IMR-90 (cell line): ENCODE results near the gene DENND5A. TPM values are rescaled to one million over a fixed set of nuclear protein-coding genes. Genes with fewer than 3 reads are reported as not detected.

ENCODE experiments used
- ATAC-seq: fragments of 200-7000 bp; cut with Tn5 transposase; 2 replicates; pipeline ENCODE4 v1.9.1; 2020; ENCODE audit warnings: low read depth, mild to moderate bottlenecking, moderate library complexity
- BruUV-seq: library from RNA; stranded (reverse); fragments of 400-500 nt; replicated peaks from 2 replicates; lab custom pipeline; 2021; lab: Mats Ljungman, UMichigan
- CTCF ChIA-PET: fragments of 300-600 bp; formaldehyde crosslinking; extraction: SDS; loops from one replicate; lab custom pipeline; 2021; ENCODE audit warnings: antibody characterized with exemption; lab: Yijun Ruan, JAX
- POLR2A ChIA-PET: fragments of 300-600 bp; sonication (Branson Sonifier 250); formaldehyde crosslinking; loops from one replicate; lab custom pipeline; 2022; ENCODE audit warnings: antibody characterized with exemption; ENCODE audit not compliant: unreplicated experiment; lab: Charles Lee
- DNase-seq: peaks from one replicate; pipeline ENCODE4 v3.0.0; 2013
- H2AFZ ChIP-seq: replicated peaks from 2 replicates; pipeline ENCODE3; 2013; ENCODE audit warnings: low read length, mild to moderate bottlenecking; ENCODE audit not compliant: poor library complexity
- H2AK5ac ChIP-seq: 2 replicates; pipeline ENCODE4 v1.6.1; 2013; ENCODE audit warnings: low read depth, low read length, inconsistent platforms
- H2AK9ac ChIP-seq: replicated peaks from 2 replicates; pipeline ENCODE3; 2013; ENCODE audit warnings: mild to moderate bottlenecking, low read depth, low read length, moderate library complexity; ENCODE audit not compliant: poor library complexity
- H2BK120ac ChIP-seq: 2 replicates; pipeline ENCODE4 v1.6.1; 2013; ENCODE audit warnings: low read depth, low read length, inconsistent platforms
- H2BK15ac ChIP-seq: 3 replicates; pipeline ENCODE4 v1.6.1; 2013; ENCODE audit warnings: low read depth, low read length, inconsistent platforms
- H2BK20ac ChIP-seq: 2 replicates; pipeline ENCODE4 v1.6.1; 2013; ENCODE audit warnings: low read depth, mild to moderate bottlenecking, inconsistent platforms, low read length, moderate library complexity
- H2BK5ac ChIP-seq: 2 replicates; pipeline ENCODE4 v1.6.1; 2013; ENCODE audit warnings: mild to moderate bottlenecking, low read depth, low read length, inconsistent platforms; ENCODE audit not compliant: poor library complexity, severe bottlenecking
- H3K14ac ChIP-seq: replicated peaks from 2 replicates; pipeline ENCODE4 v1.6.1; 2013; ENCODE audit warnings: low read depth, low read length, inconsistent platforms
- H3K18ac ChIP-seq: 2 replicates; pipeline ENCODE4 v1.6.1; 2013; ENCODE audit warnings: low read depth, low read length, control low read depth
- H3K23ac ChIP-seq: 2 replicates; pipeline ENCODE4 v1.6.1; 2013; ENCODE audit warnings: low read depth, low read length, inconsistent platforms
- H3K27ac ChIP-seq: 2 replicates; pipeline ENCODE4 v1.5.1; 2013; ENCODE audit warnings: mild to moderate bottlenecking, control low read depth, low read length; ENCODE audit not compliant: insufficient read depth
- H3K27me3 ChIP-seq: 2 replicates; pipeline ENCODE4 v1.6.1; 2013; ENCODE audit warnings: low read length; ENCODE audit not compliant: control insufficient read depth, insufficient read depth
- H3K36me3 ChIP-seq: 2 replicates; pipeline ENCODE4 v1.6.1; 2013; ENCODE audit warnings: low read length, mixed read lengths; ENCODE audit not compliant: control insufficient read depth, insufficient read depth
- H3K4ac ChIP-seq: 2 replicates; pipeline ENCODE4 v1.6.1; 2013; ENCODE audit warnings: low read depth, low read length, inconsistent platforms
- H3K4me1 ChIP-seq: 2 replicates; pipeline ENCODE4 v1.6.1; 2013; ENCODE audit warnings: low read length, mixed read lengths; ENCODE audit not compliant: control insufficient read depth, insufficient read depth
- H3K4me2 ChIP-seq: 2 replicates; pipeline ENCODE4 v1.6.1; 2013; ENCODE audit warnings: low read depth, mild to moderate bottlenecking, control low read depth, low read length, moderate library complexity
- H3K4me3 ChIP-seq: 2 replicates; pipeline ENCODE4 v1.5.1; 2013; ENCODE audit warnings: low read depth, mild to moderate bottlenecking, control low read depth, low read length, moderate library complexity; ENCODE audit not compliant: insufficient read depth
- H3K56ac ChIP-seq: 2 replicates; pipeline ENCODE4 v1.6.1; 2013; ENCODE audit warnings: low read length, inconsistent platforms; ENCODE audit not compliant: insufficient read depth; ENCODE audit errors: extremely low read depth
- H3K79me1 ChIP-seq, 2 experiments: 2 replicates each; pipeline ENCODE4 v1.6.1; 2013; ENCODE audit warnings: low read length in 2 of 2, inconsistent platforms in 1 of 2, low read depth in 1 of 2
- H3K9ac ChIP-seq: 2 replicates; pipeline ENCODE4 v1.6.1; 2013; ENCODE audit warnings: low read depth, low read length, control low read depth
- H3K9me1 ChIP-seq: 2 replicates; pipeline ENCODE4 v1.6.1; 2013; ENCODE audit warnings: low read length, inconsistent platforms; ENCODE audit not compliant: insufficient read depth
- H3K9me3 ChIP-seq: 2 replicates; pipeline ENCODE4 v1.6.1; 2013; ENCODE audit warnings: low read length; ENCODE audit not compliant: control insufficient read depth, insufficient read depth
- H4K20me1 ChIP-seq: 2 replicates; pipeline ENCODE4 v1.6.1; 2013; ENCODE audit warnings: low read length, inconsistent platforms; ENCODE audit not compliant: insufficient read depth
- H4K5ac ChIP-seq: 2 replicates; pipeline ENCODE4 v1.6.1; 2013; ENCODE audit warnings: mild to moderate bottlenecking, low read depth, low read length, control low read depth
- H4K8ac ChIP-seq, 2 experiments: 2 replicates each; pipeline ENCODE4 v1.6.1; 2013; ENCODE audit warnings: low read depth in 2 of 2, low read length in 2 of 2, control low read depth in 1 of 2, inconsistent platforms in 1 of 2
- H4K91ac ChIP-seq: 2 replicates; pipeline ENCODE4 v1.6.1; 2013; ENCODE audit warnings: low read depth, low read length, inconsistent platforms; ENCODE audit not compliant: insufficient read depth
- CEBPB ChIP-seq: IDR thresholded peaks from 2 replicates; pipeline ENCODE4 v1.6.1; 2012; ENCODE audit warnings: low read depth, low read length, improper control_type of control experiment
- WGBS, 2 experiments: methylation state at CpG; one replicate each; pipeline versions ENCODE4 v1.1.5 to v1.1.7; 2013; ENCODE audit warnings: missing lambda C conversion rate in 2 of 2; ENCODE audit not compliant: insufficient read length in 1 of 2; ENCODE audit errors: extremely low coverage in 2 of 2; 5-methylcytosine and 5-hydroxymethylcytosine counted together
- dilution Hi-C: fragments of 300-500 bp; cut with HindIII; formaldehyde crosslinking; loops from one replicate; pipeline ENCODE4 v1.14.3; 2018; ENCODE audit warnings: low sequenced_read_pairs; ENCODE audit not compliant: unreplicated experiment
- in situ Hi-C: fragments of 300-500 bp; cut with MboI; formaldehyde crosslinking; loops from 3 replicates; pipeline ENCODE4 v1.14.3; 2019; ENCODE audit warnings: low sequenced_read_pairs, inconsistent platforms, mixed read lengths
- intact Hi-C: fragments of 100-400 bp; cut with micrococcal nuclease; formaldehyde crosslinking; loops from 2 replicates; pipeline ENCODE4 v1.10.0; 2022
- polyA plus RNA-seq, 3 experiments: library from polyadenylated mRNA; depleted of rRNA; stranded (reverse); fragments of >200 nt; gene quantifications; 2 replicates each; pipeline ENCODE4 v1.2.3, GENCODE V29; 2012; ENCODE audit warnings: low replicate concordance in 1 of 3
- total RNA-seq: library from RNA; depleted of rRNA; stranded (reverse); fragments of >200 nt; gene quantifications from 2 replicates; pipeline ENCODE4 v1.2.3, GENCODE V29; 2012
- TF ChIP-seq, protein P1 (sequence below): conservative IDR thresholded peaks from 2 replicates; pipeline ENCODE4 v1.5.1; 2012; ENCODE audit warnings: mild to moderate bottlenecking, low read depth, low read length, improper control_type of control experiment

DENND5A gene
- total and polyA plus RNA-seq, 2 of the 4 experiments (the other 2 are of a cell fraction), result 179 to 192 TPM

DNA sequence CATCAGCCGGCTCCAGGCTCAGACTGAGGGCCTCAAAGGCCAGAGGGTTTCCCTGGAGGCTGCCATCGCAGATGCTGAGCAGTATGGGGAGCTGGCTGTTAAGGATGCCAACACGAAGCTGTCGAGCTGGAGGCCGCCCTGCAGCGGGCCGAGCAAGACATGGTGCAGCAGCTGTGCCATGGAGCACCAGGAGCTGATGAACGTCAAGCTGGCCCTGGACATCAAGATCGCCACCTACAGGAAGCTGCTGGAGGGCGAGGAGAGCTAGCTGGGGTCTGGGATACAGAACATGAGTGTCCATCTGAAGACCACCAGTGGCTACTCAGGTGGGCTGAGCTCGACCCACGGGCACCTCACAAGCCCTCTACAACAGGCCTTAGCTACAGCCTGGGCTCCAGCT is 169.7 kb downstream of the DENND5A start:
- H3K27ac ChIP-seq, result no peak overlapping the region
- no peaks in the 10 kb centered on the region for H3K9me3 ChIP-seq
- H2AK9ac ChIP-seq, result no peak overlapping the region
- H3K4me3 ChIP-seq, result no peak overlapping the region
- H3K14ac ChIP-seq, result no peak overlapping the region
- ChIA-PET CTCF (interaction anchor here (0.8 to 2.8 kb wide), 3 partner anchors 37 to 80 kb away, joined by 3 to 10 read pairs (median 5); no protein-coding TSS in a partner anchor), POLR2A (interaction anchor here (0.6 kb wide), 1 partner anchor 128 kb away, joined by 4 read pairs; no protein-coding TSS in a partner anchor)
- 100% methylated on average over 4 of the region's 12 CpGs; no CpG with 5 or more reads in 1 of the 2 experiments for WGBS, 2 experiments
- BruUV-seq, result no TSS peak
- H4K20me1 ChIP-seq, result no peaks in the 10 kb centered on the region
- DNase-seq, result no peak
- in situ Hi-C loops, result no loop called here
- no peak overlapping the region for H3K23ac ChIP-seq
- dilution Hi-C loops, result no loop called here
- no peak overlapping the region for H3K9ac ChIP-seq
- no peaks in the 10 kb centered on the region for H3K79me1 ChIP-seq
- no peak overlapping the region for H2BK5ac ChIP-seq
- TF ChIP-seq CEBPB, result no peak
- TF ChIP-seq, protein P1, sequence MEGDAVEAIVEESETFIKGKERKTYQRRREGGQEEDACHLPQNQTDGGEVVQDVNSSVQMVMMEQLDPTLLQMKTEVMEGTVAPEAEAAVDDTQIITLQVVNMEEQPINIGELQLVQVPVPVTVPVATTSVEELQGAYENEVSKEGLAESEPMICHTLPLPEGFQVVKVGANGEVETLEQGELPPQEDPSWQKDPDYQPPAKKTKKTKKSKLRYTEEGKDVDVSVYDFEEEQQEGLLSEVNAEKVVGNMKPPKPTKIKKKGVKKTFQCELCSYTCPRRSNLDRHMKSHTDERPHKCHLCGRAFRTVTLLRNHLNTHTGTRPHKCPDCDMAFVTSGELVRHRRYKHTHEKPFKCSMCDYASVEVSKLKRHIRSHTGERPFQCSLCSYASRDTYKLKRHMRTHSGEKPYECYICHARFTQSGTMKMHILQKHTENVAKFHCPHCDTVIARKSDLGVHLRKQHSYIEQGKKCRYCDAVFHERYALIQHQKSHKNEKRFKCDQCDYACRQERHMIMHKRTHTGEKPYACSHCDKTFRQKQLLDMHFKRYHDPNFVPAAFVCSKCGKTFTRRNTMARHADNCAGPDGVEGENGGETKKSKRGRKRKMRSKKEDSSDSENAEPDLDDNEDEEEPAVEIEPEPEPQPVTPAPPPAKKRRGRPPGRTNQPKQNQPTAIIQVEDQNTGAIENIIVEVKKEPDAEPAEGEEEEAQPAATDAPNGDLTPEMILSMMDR, result peak; percentile 15; the same call in 1 of the 2 replicates
- no peak overlapping the region for H2AK5ac ChIP-seq
- no peak overlapping the region for H2BK120ac ChIP-seq
- ATAC-seq, result no peak
- H3K4me1 ChIP-seq, result 0 out of 2 replicates have a peak, but pooled peaks cover 2% of the 10 kb centered on the region
- H3K27me3 ChIP-seq, result peaks cover 12% of the 10 kb centered on the region; the same call in 1 of the 2 replicates
- intact Hi-C loops, result no loop called here
- no peak overlapping the region for H3K18ac ChIP-seq
- H4K91ac ChIP-seq, result no peak overlapping the region
- no peak overlapping the region for H3K56ac ChIP-seq
- no peak overlapping the region for H3K4ac ChIP-seq
- no peak overlapping the region for H2BK15ac ChIP-seq
- H2AFZ ChIP-seq, result peak overlapping the region; percentile 14
- H4K5ac ChIP-seq, result no peak overlapping the region
- H3K9me1 ChIP-seq, result no peaks in the 10 kb centered on the region
- H3K36me3 ChIP-seq, result no peaks in the 10 kb centered on the region
- H4K8ac ChIP-seq, result no peak overlapping the region
- no peak overlapping the region for H2BK20ac ChIP-seq
- H3K4me2 ChIP-seq, result no peak overlapping the region
